Activated CD8-positive, alpha-beta memory T cell treated with anti-CD3 and anti-CD28 coated beads for 24 hours (primary cell): ENCODE data around the gene PKHD1.

Source experiments
- DNase-seq: peaks from one replicate; pipeline ENCODE4 v3.0.0-alpha.2; 2020

PKHD1 gene

DNA sequence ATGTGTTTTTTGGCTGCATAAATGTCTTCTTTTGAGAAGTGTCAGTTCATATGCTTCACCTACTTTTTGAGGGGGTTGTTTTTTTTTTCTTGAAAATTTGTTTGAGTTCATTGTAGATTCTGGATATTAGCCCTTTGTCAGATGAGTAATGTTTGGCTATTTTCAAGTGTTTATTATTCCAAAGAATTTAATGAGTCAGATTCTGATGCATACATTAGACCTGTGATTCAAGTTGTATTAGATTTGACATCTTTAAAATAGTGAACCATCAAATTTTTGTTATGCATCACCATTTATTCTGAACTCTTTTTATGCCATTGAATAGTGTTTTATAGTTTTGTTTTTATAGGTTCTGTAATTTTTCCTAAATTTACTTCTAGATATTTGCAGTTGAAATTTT lies 319.3 kb downstream of the PKHD1 start:
- DNase-seq, result no peak

DNA sequence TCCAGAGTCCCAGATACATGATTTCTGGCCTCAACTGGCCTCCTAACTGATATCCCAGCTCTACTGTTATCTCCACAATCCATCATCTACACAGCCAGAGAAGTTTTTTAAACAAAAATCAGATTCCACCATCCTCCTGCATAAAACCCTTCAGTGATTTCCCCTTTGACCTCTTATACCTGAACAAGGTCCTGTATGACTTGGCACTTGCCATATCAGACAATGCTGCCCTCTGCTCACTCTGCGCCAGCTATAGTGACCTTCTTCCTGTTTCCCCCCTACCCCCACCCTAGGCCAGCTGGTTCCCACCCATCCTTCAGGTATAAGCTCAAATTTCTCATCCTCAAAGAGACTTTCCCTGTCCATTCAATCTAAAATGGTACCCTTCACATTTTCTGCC lies 322.2 kb downstream of the PKHD1 start:
- DNase-seq, result no peak

- no peak for DNase-seq
These were observed 333.8 kb downstream of the PKHD1 start for GRCh38 chr6:51753635-51754034.

DNA sequence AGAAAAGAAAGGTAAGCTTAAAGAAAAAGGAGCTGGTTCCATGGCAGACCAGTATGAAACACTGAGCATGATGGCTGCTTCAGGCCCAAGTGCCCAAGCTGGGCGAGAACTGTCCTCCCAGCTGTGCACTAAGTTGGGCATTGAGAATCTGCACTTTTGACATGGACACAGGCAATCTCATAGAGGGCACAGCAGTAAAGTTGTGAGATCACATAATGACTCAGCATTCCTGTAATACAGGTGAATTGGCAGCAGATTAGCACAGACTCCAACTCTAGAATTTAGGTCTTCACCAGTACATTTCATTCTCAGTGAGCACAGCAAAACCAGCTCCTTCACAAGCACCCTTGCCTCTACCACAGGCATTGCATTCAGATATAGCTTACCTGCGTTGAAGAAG lies 343.4 kb downstream of the PKHD1 start:
- DNase-seq, result no peak

DNA sequence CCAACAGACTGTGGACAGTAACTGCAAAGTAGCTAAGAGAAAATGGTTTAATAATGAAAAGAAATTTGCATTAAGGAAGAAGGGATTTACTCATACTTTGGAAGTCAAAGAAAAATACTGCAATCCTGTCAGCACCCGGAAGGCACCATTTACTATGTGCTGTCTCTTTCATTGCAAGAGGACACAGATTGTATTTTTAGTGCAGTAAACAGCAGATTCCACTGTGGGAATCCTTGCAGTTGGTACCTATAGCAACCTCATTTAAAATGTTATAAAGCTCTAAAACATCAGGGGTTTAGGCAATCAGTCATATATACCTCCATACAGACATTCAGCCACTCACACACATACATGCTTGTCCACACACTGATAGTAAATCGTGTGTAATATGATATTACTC lies 346.8 kb downstream of the PKHD1 start:
- DNase-seq, result no peak

DNA sequence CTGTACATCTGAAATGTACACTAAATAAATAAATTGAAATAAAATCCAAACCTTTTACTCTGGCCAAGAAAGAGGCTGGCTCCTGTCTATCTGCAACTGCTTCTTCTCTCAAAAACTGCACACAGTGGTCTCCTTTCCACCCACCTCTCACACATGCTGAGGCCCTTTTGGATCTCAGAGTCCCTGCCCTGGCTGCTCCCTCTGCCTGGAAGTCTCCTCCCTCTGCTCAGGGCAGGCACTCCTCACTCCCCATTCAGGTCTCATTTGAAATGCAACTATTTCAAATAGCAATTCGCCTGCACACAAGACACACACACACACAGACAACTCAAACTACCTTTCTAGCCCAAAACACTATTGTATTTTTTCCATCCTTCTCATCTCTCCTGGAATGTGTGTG lies 348.8 kb downstream of the PKHD1 start:
- DNase-seq, result no peak

- DNase-seq, result no peak
These were observed 349.6 kb downstream of the PKHD1 start for GRCh38 chr6:51737580-51738360.

DNA sequence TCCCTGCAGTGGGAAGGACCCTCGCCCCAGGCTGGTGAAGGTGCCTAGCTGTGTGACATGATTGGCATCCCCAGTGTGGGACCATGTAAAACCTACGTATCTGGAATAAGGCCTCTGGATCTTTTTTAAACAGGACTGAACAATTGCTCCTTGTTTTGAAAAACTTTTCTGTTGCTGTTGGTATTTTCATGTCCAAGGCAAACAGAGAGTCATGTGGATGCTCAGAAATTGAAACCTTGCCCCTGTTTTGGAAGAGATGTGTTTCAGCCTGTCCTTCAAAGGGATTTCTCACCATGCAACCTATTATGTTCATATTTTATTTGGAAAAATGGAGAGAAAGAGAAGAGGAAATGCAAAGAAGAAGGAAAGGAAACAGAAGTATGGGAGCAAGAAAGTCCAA lies 362.3 kb downstream of the PKHD1 start:
- DNase-seq, result no peak

DNA sequence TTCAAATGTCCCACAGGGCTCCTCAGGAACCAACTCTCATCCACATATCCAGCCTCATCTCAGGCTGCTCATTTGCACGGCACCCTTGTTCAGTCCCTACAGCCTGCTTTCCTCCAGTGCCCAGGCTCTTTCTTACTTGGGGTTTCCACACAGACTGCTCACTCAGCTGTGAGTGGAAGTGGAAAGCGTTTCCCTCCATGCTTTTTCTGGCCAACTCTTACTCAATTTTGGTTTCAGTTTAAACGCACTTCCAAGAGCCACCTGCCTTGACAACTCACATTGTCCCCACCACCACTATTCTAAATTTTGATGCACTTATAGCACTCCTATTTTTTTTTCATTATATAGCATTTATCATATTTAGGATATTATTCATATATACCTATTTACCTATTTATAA lies 367.1 kb downstream of the PKHD1 start:
- DNase-seq, result no peak

- DNase-seq, result no peak
These were observed 368.1 kb downstream of the PKHD1 start for GRCh38 chr6:51719297-51719696.

GRCh38 chr6:51718533-51718932 lies 368.9 kb downstream of the PKHD1 start:
- DNase-seq, result no peak

- no peak for DNase-seq
These were observed 369.9 kb downstream of the PKHD1 start for GRCh38 chr6:51717477-51717876.

DNA sequence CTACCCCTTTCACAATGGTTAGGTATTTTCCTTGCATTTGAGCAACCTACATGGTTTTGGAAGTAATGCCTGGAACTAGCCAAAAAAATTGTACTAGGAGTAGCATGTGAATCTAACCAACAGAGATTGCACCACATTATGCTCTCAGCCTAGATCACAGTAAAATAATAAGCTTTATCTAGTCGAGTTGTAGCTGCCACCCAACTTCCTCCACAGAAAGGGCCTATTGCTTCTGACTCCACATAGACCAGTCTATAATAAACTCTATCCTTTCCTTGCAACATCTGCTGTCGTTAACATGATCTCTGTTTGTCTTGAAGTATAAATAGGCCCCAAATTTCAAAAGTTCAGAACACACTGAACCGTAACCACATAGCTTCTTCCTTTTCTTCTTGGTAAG lies 375.5 kb downstream of the PKHD1 start:
- DNase-seq, result no peak

GRCh38 chr6:51706086-51706485 lies 381.3 kb downstream of the PKHD1 start:
- no peak for DNase-seq

DNA sequence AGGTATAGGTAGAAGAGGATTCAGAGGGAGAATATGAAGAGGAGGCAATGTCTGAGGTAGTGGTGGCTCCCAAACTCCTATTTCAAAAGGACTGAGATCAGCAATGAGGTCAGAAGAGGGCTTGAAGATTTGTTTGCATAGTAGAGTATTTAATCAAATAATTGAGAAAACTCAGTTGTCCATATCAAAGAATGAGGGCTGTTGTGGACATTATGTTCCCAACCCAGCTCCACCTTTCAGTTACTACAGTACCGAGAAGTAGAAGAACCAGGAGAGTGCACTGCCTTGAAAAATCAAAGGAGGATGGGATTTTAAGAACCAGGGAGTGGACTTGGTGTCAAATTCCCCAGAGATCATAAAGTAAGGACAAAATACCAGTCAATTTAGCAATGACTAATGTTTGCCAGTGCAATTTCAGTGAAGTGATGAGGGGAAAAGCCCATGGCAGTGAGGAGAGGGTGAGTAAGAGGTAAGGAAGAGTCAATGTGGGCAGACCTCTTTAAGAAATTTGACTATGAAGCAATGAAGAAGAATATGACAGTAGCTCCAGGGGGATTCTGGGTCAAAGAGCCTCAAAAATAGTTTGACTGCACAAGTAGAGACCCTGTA lies 382.4 kb downstream of the PKHD1 start:
- DNase-seq, result no peak

DNA sequence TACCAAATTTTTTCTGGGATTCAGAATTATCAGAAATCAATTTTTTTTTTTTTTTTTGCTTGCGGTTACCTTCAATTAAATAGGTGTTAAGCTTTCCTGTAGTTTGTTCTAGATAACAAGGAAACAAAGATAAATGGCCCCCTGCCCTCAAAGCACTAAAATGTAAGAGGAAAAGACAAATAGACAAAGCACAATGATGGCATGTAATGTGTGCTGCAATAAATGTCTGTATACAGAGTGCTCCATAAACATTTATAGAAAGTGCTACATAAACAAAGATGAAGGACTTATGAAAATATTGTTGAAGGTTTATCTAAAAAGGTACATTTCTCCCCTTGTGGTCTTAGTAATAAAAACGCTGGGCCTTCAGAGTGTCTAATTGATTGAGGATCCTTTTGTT lies 384.6 kb downstream of the PKHD1 start:
- DNase-seq, result no peak

DNA sequence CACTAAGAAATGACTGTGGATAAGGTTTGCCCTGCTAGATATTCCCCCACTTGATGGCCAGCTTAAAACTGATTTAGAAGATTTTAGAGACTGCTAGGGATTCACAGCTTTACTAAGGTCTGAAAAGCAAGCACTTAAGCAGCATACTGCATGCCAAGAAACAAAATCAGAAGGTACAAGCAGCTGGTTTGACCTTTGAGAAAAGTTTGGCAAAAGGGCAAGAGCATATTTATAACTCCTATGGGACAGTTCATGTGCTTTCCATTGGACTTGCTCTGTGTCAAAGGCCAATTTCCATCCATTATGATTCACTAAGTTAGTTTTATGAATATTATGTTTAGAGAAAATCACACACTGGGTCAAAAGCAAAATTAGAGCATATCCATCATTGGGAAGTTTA lies 402.8 kb downstream of the PKHD1 start:
- DNase-seq, result no peak

GRCh38 chr6:51684038-51684437 lies 403.4 kb downstream of the PKHD1 start:
- no peak for DNase-seq

GRCh38 chr6:51678905-51679620 lies 408.4 kb downstream of the PKHD1 start:
- no peak for DNase-seq

DNA sequence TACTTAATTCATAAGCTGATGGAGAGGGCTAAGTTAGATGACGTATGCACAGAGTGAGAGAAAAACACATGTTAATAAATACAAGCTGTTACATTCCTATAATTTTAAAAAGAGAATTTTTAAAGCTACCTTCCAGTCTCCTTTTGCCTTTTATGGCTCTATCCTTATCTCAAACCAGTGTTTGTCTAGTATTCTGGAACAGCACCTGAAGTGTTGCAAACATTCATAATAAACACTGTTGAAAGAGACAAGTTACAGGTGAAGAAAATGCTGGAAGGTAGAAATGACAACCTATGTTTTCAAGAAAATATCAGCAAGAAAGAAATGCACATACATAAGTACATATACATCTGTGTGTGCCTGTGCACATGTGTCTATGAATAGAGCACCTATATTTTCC lies 409.1 kb downstream of the PKHD1 start:
- no peak for DNase-seq

GRCh38 chr6:51675922-51676275 lies 411.5 kb downstream of the PKHD1 start:
- no peak for DNase-seq

- no peak for DNase-seq
These were observed 412.1 kb downstream of the PKHD1 start for GRCh38 chr6:51675020-51675921.

DNA sequence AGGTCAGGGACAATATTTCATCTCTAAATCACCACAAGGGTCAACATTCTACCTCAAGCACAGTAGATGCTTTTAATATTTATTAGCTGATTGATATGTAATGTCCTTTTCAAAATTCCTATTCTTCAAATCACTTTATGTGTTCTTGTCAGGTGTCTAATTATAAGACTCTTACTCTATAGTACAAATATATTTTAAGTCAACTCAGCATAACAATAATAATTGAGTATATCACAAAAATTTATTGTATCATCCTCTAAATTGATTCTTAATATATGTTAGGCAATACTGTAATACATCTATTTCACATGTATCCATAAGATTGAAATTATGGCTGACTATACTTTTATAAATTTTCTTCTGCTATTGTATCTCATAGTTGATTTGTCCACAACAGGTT lies 423.9 kb downstream of the PKHD1 start:
- no peak for DNase-seq
